K562 (cell line): ENCODE results near the gene SFXN3. TPM values are rescaled to one million over a fixed set of nuclear protein-coding genes. Genes with fewer than 3 reads are reported as not detected.

Experiments used
- CHD1 ChIP-seq: fragments of 200-600 bp; sonication (generic); IDR thresholded peaks from one replicate; pipeline ENCODE4 v1.6.1; 2012; ENCODE audit warnings: mild to moderate bottlenecking, moderate library complexity, low read length, inconsistent platforms
- HMGN3 ChIP-seq: IDR thresholded peaks from 2 replicates; pipeline ENCODE4 v1.6.1; 2011; ENCODE audit warnings: borderline replicate concordance, low read depth, mild to moderate bottlenecking, mixed read lengths, low read length; ENCODE audit not compliant: insufficient read length; ENCODE audit errors: extremely low read depth
- L3MBTL2 ChIP-seq: fragments of 450-650 bp; IDR thresholded peaks from 2 replicates; pipeline ENCODE4 v1.6.1; 2016; ENCODE audit warnings: mild to moderate bottlenecking, moderate library complexity
- MTA2 ChIP-seq: fragments of 450-650 bp; IDR thresholded peaks from 2 replicates; pipeline ENCODE4 v1.6.1; 2016; ENCODE audit warnings: low read depth
- NBN ChIP-seq: fragments of 450-650 bp; IDR thresholded peaks from 2 replicates; pipeline ENCODE4 v1.6.1; 2016; ENCODE audit warnings: low read depth, mild to moderate bottlenecking
- NRF1 ChIP-seq, 2 experiments: fragments of 450-650 bp; IDR thresholded peaks in 1 of 2; conservative IDR thresholded peaks in 1 of 2; 2 replicates each; pipeline ENCODE4 v1.6.1; 2014; ENCODE audit warnings: mild to moderate bottlenecking in 2 of 2
- PML ChIP-seq: IDR thresholded peaks from 2 replicates; pipeline ENCODE4 v1.6.1; 2012; ENCODE audit warnings: low read length, inconsistent platforms
- RBFOX2 ChIP-seq: fragments of 200-400 bp; formaldehyde crosslinking; IDR thresholded peaks from 2 replicates; pipeline ENCODE4 v1.6.1; 2017; ENCODE audit warnings: low read depth, mild to moderate bottlenecking, low read length, moderate library complexity
- RBM14 ChIP-seq: fragments of 200-400 bp; formaldehyde crosslinking; IDR thresholded peaks from 2 replicates; pipeline ENCODE4 v1.6.1; 2018; ENCODE audit warnings: low read depth, mild to moderate bottlenecking, low read length, moderate library complexity, borderline replicate concordance; ENCODE audit not compliant: insufficient read depth
- SMARCB1 ChIP-seq: IDR thresholded peaks from 2 replicates; pipeline ENCODE4 v1.6.1; 2011; ENCODE audit warnings: improper control_type of control experiment, low read depth; ENCODE audit not compliant: insufficient read length
- TCF7 ChIP-seq: sonication (generic); IDR thresholded peaks from 2 replicates; pipeline ENCODE4 v1.6.1; 2016; ENCODE audit warnings: antibody characterized with exemption, borderline replicate concordance
- TCFL5 ChIP-seq: fragments of 250-450 bp; sonication (Bioruptor Pico); conservative IDR thresholded peaks from 2 replicates; pipeline ENCODE4 v1.6.1; 2021; ENCODE audit warnings: mild to moderate bottlenecking, moderate library complexity, matching md5 sums
- TFAP4 ChIP-seq: sonication (generic); formaldehyde crosslinking; IDR thresholded peaks from 2 replicates; pipeline ENCODE4 v1.8.0; 2022; ENCODE audit warnings: missing genetic modification reagents, mild to moderate bottlenecking, moderate library complexity, borderline replicate concordance
- ZBTB40 ChIP-seq, 2 experiments: fragments of 450-650 bp in 1 of 2; sonication (generic) in 1 of 2; formaldehyde crosslinking in 1 of 2; IDR thresholded peaks; 2 replicates each; pipeline versions ENCODE4 v1.7.1 to v1.9.0; 2016 to 2022; ENCODE audit warnings: inconsistent platforms in 1 of 2, mild to moderate bottlenecking in 1 of 2, missing genetic modification reagents in 1 of 2
- ZBTB9 ChIP-seq: fragments of 450-650 bp; formaldehyde crosslinking; IDR thresholded peaks from 2 replicates; pipeline ENCODE4 v1.4.0; 2020; ENCODE audit warnings: mild to moderate bottlenecking, moderate library complexity
- ZNF23 ChIP-seq: fragments of 250-450 bp; sonication (Bioruptor Pico); IDR thresholded peaks from 2 replicates; pipeline ENCODE4 v1.4.0; 2020; ENCODE audit warnings: mild to moderate bottlenecking
- ZNF431 ChIP-seq: sonication (generic); formaldehyde crosslinking; IDR thresholded peaks from 2 replicates; pipeline ENCODE4 v1.8.0; 2022; ENCODE audit warnings: mild to moderate bottlenecking, missing genetic modification reagents
- polyA plus RNA-seq, 8 experiments: library from polyadenylated mRNA; depleted of rRNA in 4 of 8; stranded (reverse) in 5 of 8; unstranded in 3 of 8; fragments of >200 nt; fragmentation: Nextera tagmentation in 2 of 8; fragmentation: Illumina TruSeq in 1 of 8; extraction: Ambion mirVana in 2 of 8; extraction: Trizol in 1 of 8; gene quantifications; 2 replicates each; pipeline versions ENCODE4 v1.2.1 to v1.2.3, GENCODE V29; 2011 to 2014; ENCODE audit warnings: inconsistent platforms in 1 of 8, missing spikeins in 1 of 8
- total RNA-seq, 7 experiments: library from RNA; depleted of rRNA in 6 of 7; stranded (reverse); fragments of >200 nt in 6 of 7; fragmentation: Illumina TruSeq in 2 of 7; extraction: Trizol in 2 of 7; gene quantifications; 2 replicates each; pipeline versions ENCODE4 v1.2.1 to v1.2.3, GENCODE V29; 2011 to 2021; ENCODE audit warnings: low replicate concordance in 1 of 7

SFXN3 gene
- total and polyA plus RNA-seq, 9 of the 15 experiments (the other 6 are each of a cell fraction or from before 2014, with no cell fraction given), result 0.24 to 4.6 (median 0.86) TPM

GRCh38 chr10:101060951-101061623, 30.1 kb downstream of the SFXN3 start (continued):
- TF ChIP-seq NRF1 (conservative IDR thresholded peaks at IDR 0.05 in 1 of 2, IDR thresholded peaks at IDR 0.05 in 1 of 2) (peak; percentile 95 to 96), NBN (no peak), SMARCB1 (no peak), ZNF431 (CRISPR knock-in tag) (no peak), ZBTB9 (CRISPR knock-in tag) (0 out of 2 replicates have a peak, but pooled peaks have one; percentile 23), L3MBTL2 (peak; percentile 81), TCFL5 (CRISPR knock-in tag) (no peak), TFAP4 (CRISPR knock-in tag) (peak; percentile 65; the same call in 1 of the 2 replicates), RBFOX2 (peak; percentile 95), CHD1 (no peak), HMGN3 (peak; percentile 94), ZBTB40 (IDR thresholded peaks at IDR 0.05) (peak; percentile 13; the same call in 1 of the 2 replicates), ZBTB40 (CRISPR knock-in tag; IDR thresholded peaks at IDR 0.05) (no peak), ZNF23 (CRISPR knock-in tag) (no peak), PML (peak; percentile 27; the same call in 1 of the 2 replicates), MTA2 (no peak), TCF7 (no peak), RBM14 (no peak)
